Hepatocyte (in vitro differentiated cells): ENCODE results near the gene SPECC1. TPM values are rescaled to one million over a fixed set of nuclear protein-coding genes. Genes with fewer than 3 reads are reported as not detected.
"Not testable (repeated sequence)": the region's sequence is repeated elsewhere in the genome, so short reads cannot be mapped to it uniquely, and the experiment has no call there.

ENCODE experiments used
- DNase-seq: peaks from one replicate; pipeline ENCODE4 v3.0.0-alpha.2; 2016; ENCODE audit warnings: low spot score
- H2AFZ ChIP-seq: fragments of 200-600 bp; sonication (generic); 2 replicates; pipeline ENCODE4 v1.6.0; 2016; ENCODE audit warnings: antibody characterized with exemption, mild to moderate bottlenecking
- H3K27ac ChIP-seq: fragments of 200-600 bp; sonication (generic); 2 replicates; pipeline ENCODE4 v1.5.1; 2016; ENCODE audit warnings: mild to moderate bottlenecking
- H3K27me3 ChIP-seq: fragments of 200-600 bp; sonication (generic); 2 replicates; pipeline ENCODE4 v1.6.1; 2016
- H3K36me3 ChIP-seq: fragments of 200-600 bp; sonication (generic); replicated peaks from 2 replicates; pipeline ENCODE4 v1.5.1; 2016; ENCODE audit warnings: low read depth; ENCODE audit not compliant: insufficient read depth
- H3K4me1 ChIP-seq: fragments of 200-600 bp; sonication (generic); 2 replicates; pipeline ENCODE4 v1.5.1; 2016; ENCODE audit warnings: mild to moderate bottlenecking, moderate library complexity; ENCODE audit not compliant: insufficient read depth
- H3K4me2 ChIP-seq: fragments of 200-600 bp; sonication (generic); 2 replicates; pipeline ENCODE4 v1.6.0; 2016
- H3K4me3 ChIP-seq: fragments of 200-600 bp; sonication (generic); 2 replicates; pipeline ENCODE4 v1.5.1; 2016; ENCODE audit warnings: mild to moderate bottlenecking
- H3K79me2 ChIP-seq: fragments of 200-600 bp; sonication (generic); 2 replicates; pipeline ENCODE4 v1.6.0; 2017; ENCODE audit warnings: mild to moderate bottlenecking
- H3K9me2 ChIP-seq: fragments of 200-600 bp; sonication (generic); replicated peaks from 2 replicates; pipeline ENCODE4 v1.6.0; 2017; ENCODE audit warnings: mild to moderate bottlenecking; ENCODE audit not compliant: insufficient read depth
- H3K9me3 ChIP-seq: fragments of 200-600 bp; sonication (generic); 2 replicates; pipeline ENCODE4 v1.5.1; 2016; ENCODE audit warnings: low read depth, mild to moderate bottlenecking
- H4K20me1 ChIP-seq: fragments of 200-600 bp; sonication (generic); 2 replicates; pipeline ENCODE4 v1.6.0; 2016; ENCODE audit warnings: mild to moderate bottlenecking; ENCODE audit not compliant: insufficient read depth, poor library complexity, severe bottlenecking
- EZH2 ChIP-seq: fragments of 200-600 bp; sonication (generic); IDR thresholded peaks from 2 replicates; pipeline ENCODE4 v1.6.1; 2016; ENCODE audit warnings: antibody characterized with exemption, mild to moderate bottlenecking, borderline replicate concordance
- EZH2phosphoT487 ChIP-seq: fragments of 200-600 bp; sonication (generic); IDR thresholded peaks from one replicate; pipeline ENCODE4 v1.6.1; 2018; ENCODE audit warnings: antibody characterized with exemption, mild to moderate bottlenecking, low read depth, moderate library complexity; ENCODE audit not compliant: unreplicated experiment, severe bottlenecking
- WGBS: methylation state at CpG from one replicate; pipeline ENCODE4 v1.1.6; 2016; ENCODE audit warnings: low lambda C conversion rate; ENCODE audit errors: missing lambda C conversion rate; 5-methylcytosine and 5-hydroxymethylcytosine counted together
- polyA plus RNA-seq: library from polyadenylated mRNA; unstranded; fragments of >200 nt; fragmentation: Nextera tagmentation; extraction: Ambion mirVana; gene quantifications from 2 replicates; pipeline ENCODE4 v1.2.1, GENCODE V29; 2016
- total RNA-seq: library from RNA; depleted of rRNA; stranded (reverse); fragments of >200 nt; gene quantifications from 2 replicates; pipeline ENCODE4 v1.2.3, GENCODE V29; 2014
- TF ChIP-seq, protein P1 (sequence below): fragments of 200-600 bp; sonication (generic); IDR thresholded peaks from 2 replicates; pipeline ENCODE4 v1.5.1; 2016; ENCODE audit warnings: antibody characterized with exemption, mild to moderate bottlenecking; ENCODE audit not compliant: poor library complexity

The SPECC1 gene, protein sequence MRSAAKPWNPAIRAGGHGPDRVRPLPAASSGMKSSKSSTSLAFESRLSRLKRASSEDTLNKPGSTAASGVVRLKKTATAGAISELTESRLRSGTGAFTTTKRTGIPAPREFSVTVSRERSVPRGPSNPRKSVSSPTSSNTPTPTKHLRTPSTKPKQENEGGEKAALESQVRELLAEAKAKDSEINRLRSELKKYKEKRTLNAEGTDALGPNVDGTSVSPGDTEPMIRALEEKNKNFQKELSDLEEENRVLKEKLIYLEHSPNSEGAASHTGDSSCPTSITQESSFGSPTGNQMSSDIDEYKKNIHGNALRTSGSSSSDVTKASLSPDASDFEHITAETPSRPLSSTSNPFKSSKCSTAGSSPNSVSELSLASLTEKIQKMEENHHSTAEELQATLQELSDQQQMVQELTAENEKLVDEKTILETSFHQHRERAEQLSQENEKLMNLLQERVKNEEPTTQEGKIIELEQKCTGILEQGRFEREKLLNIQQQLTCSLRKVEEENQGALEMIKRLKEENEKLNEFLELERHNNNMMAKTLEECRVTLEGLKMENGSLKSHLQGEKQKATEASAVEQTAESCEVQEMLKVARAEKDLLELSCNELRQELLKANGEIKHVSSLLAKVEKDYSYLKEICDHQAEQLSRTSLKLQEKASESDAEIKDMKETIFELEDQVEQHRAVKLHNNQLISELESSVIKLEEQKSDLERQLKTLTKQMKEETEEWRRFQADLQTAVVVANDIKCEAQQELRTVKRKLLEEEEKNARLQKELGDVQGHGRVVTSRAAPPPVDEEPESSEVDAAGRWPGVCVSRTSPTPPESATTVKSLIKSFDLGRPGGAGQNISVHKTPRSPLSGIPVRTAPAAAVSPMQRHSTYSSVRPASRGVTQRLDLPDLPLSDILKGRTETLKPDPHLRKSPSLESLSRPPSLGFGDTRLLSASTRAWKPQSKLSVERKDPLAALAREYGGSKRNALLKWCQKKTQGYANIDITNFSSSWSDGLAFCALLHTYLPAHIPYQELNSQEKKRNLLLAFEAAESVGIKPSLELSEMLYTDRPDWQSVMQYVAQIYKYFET
- total RNA-seq (45.1 and 57.5 TPM in 2 replicates), polyA plus RNA-seq (20.4 and 22.9 TPM in 2 replicates)

DNA sequence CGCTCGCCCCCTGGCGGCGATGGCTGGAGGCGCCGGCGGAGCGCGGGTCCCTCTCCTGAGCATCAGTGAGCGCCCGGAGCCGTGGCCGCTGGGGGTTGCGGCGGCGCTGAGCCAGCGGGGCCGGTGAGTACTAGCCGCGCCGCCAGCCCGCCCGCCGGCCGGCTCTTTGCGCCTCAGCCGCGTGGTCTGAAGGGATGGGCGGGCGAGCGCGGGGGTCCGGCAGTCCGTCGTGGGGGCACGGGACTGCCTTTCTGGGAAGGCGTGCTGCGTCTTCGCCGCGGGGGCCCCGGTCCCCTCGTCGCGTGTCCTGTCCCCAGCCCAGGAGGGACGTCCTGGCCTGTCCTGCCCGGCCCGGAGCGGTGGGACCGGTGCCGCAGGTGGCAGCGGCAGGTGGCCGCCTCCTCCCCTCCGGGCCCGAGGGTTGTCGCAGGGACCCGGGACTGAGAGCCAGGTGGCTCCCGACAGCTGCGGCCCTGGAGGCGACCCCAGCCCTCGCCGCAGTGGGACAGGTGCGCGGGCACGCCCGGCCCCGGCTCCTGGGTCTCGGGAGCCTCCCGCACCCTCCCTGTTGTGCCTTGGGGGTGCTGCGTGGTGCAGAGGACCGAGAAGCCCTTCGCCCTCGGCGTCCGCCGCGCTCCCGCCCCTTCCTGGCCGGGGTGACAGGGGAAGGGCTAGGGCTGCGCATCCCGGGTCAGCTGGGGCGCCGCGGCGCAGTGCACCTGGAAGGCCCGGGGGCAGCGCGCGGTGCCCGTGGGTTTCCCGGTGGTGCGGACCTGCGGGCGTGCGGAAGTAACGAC lies at the start of gene SPECC1:
TSS of gene SPECC1 (plus strand) at position 58 of the 797 bp plus-strand sequence. CDS start 87,293 bp downstream, outside the sequence.
- Histone ChIP-seq H3K9me3 (no peaks in the 10 kb centered on the region), H3K36me3 (no peaks in the 10 kb centered on the region), H3K4me3 (peak within 1 kb of the TSS; percentile 89), H4K20me1 (no peaks in the 10 kb centered on the region), H3K79me2 (no peaks in the 10 kb centered on the region), H3K9me2 (no peaks in the 10 kb centered on the region), H3K4me2 (peak within 1 kb of the TSS; percentile 99), H3K4me1 (no peaks in the 10 kb centered on the region), H3K27ac (no peak within 1 kb of the TSS), H3K27me3 (peaks cover 68% of the 10 kb centered on the region), H2AFZ (peak within 1 kb of the TSS; percentile 100)
- WGBS: under 1% methylated on average over 36 of the region's 96 CpGs
- TF ChIP-seq EZH2phosphoT487 (no peak), EZH2 (no peak)
- TF ChIP-seq, protein P1, sequence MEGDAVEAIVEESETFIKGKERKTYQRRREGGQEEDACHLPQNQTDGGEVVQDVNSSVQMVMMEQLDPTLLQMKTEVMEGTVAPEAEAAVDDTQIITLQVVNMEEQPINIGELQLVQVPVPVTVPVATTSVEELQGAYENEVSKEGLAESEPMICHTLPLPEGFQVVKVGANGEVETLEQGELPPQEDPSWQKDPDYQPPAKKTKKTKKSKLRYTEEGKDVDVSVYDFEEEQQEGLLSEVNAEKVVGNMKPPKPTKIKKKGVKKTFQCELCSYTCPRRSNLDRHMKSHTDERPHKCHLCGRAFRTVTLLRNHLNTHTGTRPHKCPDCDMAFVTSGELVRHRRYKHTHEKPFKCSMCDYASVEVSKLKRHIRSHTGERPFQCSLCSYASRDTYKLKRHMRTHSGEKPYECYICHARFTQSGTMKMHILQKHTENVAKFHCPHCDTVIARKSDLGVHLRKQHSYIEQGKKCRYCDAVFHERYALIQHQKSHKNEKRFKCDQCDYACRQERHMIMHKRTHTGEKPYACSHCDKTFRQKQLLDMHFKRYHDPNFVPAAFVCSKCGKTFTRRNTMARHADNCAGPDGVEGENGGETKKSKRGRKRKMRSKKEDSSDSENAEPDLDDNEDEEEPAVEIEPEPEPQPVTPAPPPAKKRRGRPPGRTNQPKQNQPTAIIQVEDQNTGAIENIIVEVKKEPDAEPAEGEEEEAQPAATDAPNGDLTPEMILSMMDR: peak; percentile 70
- DNase-seq: peak; percentile 83

DNA sequence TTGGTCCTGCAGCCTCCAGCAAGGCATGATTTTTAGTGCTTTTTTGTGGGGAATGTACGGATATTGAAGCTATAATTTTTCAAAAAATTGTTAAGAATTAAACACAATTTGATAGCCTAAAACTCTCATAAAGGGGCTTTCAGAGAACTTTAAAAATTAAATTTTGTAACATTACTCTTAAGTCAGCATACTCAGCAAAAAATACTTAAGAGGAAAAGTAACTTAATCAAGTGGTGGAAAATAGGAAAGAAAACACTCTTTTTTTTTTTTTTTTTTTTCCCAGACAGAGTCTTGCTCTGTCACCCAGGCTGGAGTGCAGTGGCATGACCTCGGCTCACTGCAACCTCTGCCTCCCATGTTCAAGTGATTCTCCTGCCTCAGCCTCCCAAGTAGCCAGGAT lies 46.2 kb upstream of the SPECC1 start:
- H3K9me3 ChIP-seq, H2AFZ ChIP-seq, DNase-seq, H3K4me1 ChIP-seq, H4K20me1 ChIP-seq, H3K27ac ChIP-seq, H3K27me3 ChIP-seq, H3K9me2 ChIP-seq, H3K4me2 ChIP-seq, H3K36me3 ChIP-seq, H3K4me3 ChIP-seq: not testable (repeated sequence)
- H3K79me2 ChIP-seq: peaks cover 62% of the 10 kb centered on the region
- WGBS: 96% methylated on average over 2 of the region's 2 CpGs

- Histone ChIP-seq H3K9me3 (no peaks in the 10 kb centered on the region), H3K79me2 (peaks cover 97% of the 10 kb centered on the region), H3K36me3 (no peaks in the 10 kb centered on the region), H3K27me3 (no peaks in the 10 kb centered on the region), H3K9me2 (no peaks in the 10 kb centered on the region), H2AFZ (no peak overlapping the region), H3K4me1 (peaks cover 14% of the 10 kb centered on the region), H3K4me3 (no peak overlapping the region), H3K4me2 (no peak overlapping the region), H3K27ac (no peak overlapping the region), H4K20me1 (peaks cover 39% of the 10 kb centered on the region)
- TF ChIP-seq EZH2phosphoT487 (no peak), EZH2 (no peak)
- TF ChIP-seq, protein P1: no peak
- 74% methylated on average over 2 of the region's 2 CpGs for WGBS
- DNase-seq: no peak
Observed at GRCh38 chr17:19973156-19973555, 36.0 kb upstream of the SPECC1 start.
